LoVo (cell line): ENCODE measurements around the gene KANK4.
"Not testable (repeated sequence)": the region's sequence is repeated elsewhere in the genome, so short reads cannot be mapped to it uniquely, and the experiment has no call there.

ENCODE experiments used
- DNase-seq: peaks from one replicate; pipeline ENCODE4 v3.0.0-alpha.2; 2016; ENCODE audit warnings: low spot score

The KANK4 gene

GRCh38 chr1:62271948-62272728, 47.1 kb downstream of the KANK4 start:
- no peak for DNase-seq

- DNase-seq, result no peak
These were observed 48.1 kb downstream of the KANK4 start for GRCh38 chr1:62271134-62271533.

DNA sequence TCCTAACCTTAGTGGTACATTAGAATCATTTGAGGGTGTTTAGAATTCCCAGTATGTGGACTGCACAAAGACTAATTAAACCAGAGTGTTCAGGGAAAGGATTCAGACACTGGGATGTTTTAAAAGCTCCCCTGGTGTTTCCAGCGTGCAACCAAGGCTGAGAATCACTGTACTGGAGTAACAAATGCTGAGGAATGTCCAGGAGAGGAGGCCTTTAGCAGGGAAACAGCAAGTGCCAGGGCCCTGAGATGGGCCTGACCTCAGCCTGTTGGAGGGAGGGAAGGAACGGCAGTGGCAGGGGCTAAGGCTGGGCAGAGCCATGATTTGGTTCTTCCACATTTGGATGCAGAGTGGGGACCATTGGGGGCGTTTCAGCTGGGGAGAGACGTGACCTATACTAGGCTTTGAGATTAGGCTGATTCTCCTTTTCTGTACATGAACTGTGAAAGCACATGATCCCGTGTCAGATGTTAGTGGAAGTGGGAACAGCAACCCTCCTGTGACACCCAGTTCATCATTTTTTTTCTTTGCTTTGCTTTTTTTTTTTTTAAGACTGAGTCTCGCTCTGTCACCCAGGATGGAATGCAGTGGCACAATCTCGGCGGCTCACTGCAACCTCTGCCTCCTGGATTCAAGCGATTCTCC, 49.3 kb downstream of the KANK4 start:
- no peak for DNase-seq

GRCh38 chr1:62269439-62269838, 49.8 kb downstream of the KANK4 start:
- no peak for DNase-seq

GRCh38 chr1:62268315-62268714, 50.9 kb downstream of the KANK4 start:
- DNase-seq, result no peak

DNA sequence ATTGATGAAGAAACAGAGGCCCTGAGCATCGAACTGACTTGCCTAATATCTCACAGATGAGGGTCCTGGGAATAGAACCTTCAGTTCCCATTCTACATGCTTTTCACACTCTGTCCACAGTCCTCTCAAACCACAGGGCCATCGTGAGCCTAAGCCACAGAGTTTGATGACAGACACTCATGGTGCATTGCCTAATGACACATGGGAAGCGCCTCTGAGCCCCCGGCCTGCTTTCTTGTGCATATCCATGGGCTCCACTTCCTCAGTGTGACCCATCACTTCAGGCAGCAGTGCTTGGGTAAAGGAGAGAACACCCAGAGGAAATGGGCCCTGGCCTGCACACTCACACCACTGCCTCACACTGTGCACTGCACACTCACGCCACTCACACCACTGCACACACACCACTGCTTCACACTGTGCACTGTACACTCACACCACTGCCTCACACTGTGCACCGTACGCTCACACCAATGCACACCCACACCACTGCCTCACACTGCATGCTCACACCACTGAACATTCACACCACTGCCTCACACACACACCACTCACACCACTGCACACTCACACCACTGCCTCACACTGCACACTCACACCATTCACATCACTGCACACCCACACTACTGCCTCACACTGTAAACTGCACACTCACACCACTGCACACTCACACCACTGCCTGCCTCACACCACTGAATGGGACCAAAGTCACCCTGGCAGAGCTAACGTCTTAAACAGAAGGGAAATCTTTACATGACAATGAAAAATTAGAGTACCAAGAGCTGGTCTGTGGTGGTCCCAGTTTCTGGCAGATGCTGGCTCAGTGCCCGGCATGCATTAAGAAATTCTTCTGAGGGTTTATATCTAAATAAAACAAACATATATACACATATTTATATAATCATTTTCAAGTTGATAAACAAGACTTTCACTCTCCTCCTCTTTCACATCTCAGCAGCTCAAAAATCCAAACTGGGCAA, 53.0 kb downstream of the KANK4 start:
- DNase-seq, result no peak

GRCh38 chr1:62263814-62264353, 55.4 kb downstream of the KANK4 start:
- no peak for DNase-seq

GRCh38 chr1:62263006-62263813, 56.0 kb downstream of the KANK4 start:
- DNase-seq, result no peak

GRCh38 chr1:62260688-62261087, 58.5 kb downstream of the KANK4 start:
- DNase-seq, result no peak

DNA sequence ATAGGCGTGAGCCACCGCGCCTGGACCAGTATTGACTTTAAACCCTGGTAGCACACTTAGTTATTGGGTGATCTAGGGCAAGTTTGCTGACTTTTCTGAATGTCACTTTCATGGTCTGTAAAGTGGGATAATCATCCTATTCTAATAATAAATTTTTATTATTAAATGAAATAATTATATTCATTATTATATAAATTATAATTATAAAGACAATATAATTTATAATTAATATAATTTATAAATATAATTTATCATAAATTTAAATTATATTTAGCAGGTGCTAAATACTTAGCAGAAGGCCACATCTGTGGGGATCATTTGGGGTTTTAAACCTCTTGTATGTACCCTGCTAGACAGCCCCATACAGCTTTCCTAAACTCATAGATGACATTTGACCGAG, 59.7 kb downstream of the KANK4 start:
- no peak for DNase-seq

GRCh38 chr1:62250126-62250726, 69.0 kb downstream of the KANK4 start:
- DNase-seq, result no peak

GRCh38 chr1:62247391-62248168, 71.7 kb downstream of the KANK4 start:
- no peak for DNase-seq

GRCh38 chr1:62245201-62245600, 74.0 kb downstream of the KANK4 start:
- DNase-seq, result no peak

- DNase-seq, result not testable (repeated sequence)
These were observed 74.9 kb downstream of the KANK4 start for GRCh38 chr1:62244380-62244779.

- DNase-seq, result no peak
These were observed 77.7 kb downstream of the KANK4 start for GRCh38 chr1:62241371-62242131.

DNA sequence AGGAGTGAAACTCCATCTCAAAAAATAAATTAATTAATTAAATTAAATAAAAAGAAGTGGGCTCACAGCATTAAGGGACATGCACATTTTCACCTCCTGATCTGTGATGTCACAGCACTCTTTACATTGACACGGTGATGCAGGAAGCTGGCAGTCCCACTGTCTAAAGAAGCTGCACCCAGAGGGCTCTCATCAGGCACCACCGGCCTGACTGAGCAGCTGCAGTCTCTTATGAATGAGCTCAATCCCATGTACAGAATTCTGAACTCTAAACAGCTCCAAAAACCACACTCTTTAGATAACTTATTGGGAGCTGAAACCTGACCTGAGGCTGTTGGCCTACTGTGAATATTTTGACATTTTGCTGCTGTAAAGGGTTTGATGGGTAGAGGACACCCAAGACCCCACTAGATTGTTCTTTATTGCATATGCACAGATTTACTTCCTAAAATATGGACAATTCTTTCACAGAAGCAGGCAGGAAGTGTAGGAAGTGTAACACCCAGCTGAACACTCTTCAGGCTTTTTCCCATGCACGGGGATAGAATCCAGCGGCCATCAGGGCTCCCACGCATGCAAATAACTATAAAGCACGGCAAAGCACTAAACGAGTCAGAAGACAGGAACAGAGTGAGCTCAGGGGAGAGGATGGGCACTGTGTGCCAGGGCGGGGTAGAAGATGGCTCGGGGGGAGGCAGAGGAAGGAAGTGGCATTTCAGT, 78.4 kb downstream of the KANK4 start:
- no peak for DNase-seq

- DNase-seq, result not testable (repeated sequence)
These were observed 79.4 kb downstream of the KANK4 start for GRCh38 chr1:62239652-62240403.

DNA sequence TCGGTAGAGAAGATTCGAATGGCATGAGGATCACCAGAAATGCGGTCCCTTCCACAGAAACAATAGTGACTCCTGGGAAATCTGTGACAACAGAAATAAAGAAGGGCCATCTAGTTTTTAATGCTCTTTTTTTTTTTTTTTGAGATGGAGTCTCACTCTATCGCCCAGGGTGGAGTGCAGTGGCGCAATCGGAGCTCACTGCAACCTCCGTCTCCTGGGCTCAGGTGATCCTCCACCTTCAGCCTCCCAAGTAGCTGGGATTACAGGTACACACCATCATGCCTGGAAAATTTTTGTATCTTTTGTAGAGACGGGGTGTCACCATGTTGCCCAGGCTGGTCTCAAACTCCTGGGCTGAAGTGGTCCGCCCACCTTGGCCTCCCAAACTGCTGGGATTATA, 80.7 kb downstream of the KANK4 start:
- DNase-seq, result no peak
